Neural cell (in vitro differentiated cells): ENCODE results near the gene WDR54.

ENCODE experiments used
- EZH2 ChIP-seq: fragments of 200-600, 300-800 bp; shearing (Covaris generic), sonication (generic); IDR thresholded peaks from 2 replicates; pipeline ENCODE4 v1.6.1; 2014; ENCODE audit warnings: antibody characterized with exemption, low read length, borderline replicate concordance, mild to moderate bottlenecking; ENCODE audit not compliant: insufficient read depth, poor library complexity, severe bottlenecking
- SMC3 ChIP-seq: fragments of 450-650 bp; conservative IDR thresholded peaks from 2 replicates; pipeline ENCODE4 v1.6.1; 2014; ENCODE audit warnings: antibody characterized with exemption, mild to moderate bottlenecking, moderate library complexity; ENCODE audit not compliant: poor library complexity
- TF ChIP-seq, protein P1 (sequence below): fragments of 450-650 bp; IDR thresholded peaks from 2 replicates; pipeline ENCODE4 v1.5.1; 2014; ENCODE audit warnings: antibody characterized with exemption, mild to moderate bottlenecking, moderate library complexity; ENCODE audit not compliant: poor library complexity, severe bottlenecking

DNA sequence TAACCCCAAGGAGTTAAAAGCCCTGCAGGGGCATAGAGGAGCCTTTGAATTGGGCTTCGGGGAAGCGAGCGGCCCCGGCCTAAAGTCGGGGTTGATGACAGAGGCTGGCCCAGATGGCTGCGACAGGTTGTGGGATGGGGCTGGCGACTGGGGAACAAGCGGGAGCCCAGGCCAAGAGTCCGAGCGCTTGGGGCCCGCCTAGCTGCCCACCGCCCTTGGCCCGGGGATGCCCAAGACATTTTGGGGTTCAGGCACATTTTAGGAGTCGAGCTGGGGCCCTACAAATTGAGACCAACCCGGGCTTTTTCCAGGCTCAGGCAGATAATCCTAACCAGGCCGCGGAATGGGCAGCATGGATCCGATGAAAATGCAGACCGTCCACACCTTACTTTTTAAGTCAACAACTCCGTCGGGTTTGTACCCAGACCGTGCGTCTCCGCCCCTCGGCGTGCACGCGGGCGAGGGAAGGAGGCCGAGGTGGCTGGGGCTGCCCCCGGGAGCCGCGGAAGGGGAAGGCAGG, 19.7 kb downstream of the WDR54 start:
- no peak for TF ChIP-seq EZH2
- TF ChIP-seq, protein P1, sequence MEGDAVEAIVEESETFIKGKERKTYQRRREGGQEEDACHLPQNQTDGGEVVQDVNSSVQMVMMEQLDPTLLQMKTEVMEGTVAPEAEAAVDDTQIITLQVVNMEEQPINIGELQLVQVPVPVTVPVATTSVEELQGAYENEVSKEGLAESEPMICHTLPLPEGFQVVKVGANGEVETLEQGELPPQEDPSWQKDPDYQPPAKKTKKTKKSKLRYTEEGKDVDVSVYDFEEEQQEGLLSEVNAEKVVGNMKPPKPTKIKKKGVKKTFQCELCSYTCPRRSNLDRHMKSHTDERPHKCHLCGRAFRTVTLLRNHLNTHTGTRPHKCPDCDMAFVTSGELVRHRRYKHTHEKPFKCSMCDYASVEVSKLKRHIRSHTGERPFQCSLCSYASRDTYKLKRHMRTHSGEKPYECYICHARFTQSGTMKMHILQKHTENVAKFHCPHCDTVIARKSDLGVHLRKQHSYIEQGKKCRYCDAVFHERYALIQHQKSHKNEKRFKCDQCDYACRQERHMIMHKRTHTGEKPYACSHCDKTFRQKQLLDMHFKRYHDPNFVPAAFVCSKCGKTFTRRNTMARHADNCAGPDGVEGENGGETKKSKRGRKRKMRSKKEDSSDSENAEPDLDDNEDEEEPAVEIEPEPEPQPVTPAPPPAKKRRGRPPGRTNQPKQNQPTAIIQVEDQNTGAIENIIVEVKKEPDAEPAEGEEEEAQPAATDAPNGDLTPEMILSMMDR, result no peak
- no peak for TF ChIP-seq SMC3
